ENCODE results near the gene PRKAR1B.
A peak's percentile ranks its signal among the peaks of the same experiment; 100 is the strongest.

The PRKAR1B gene

GRCh38 chr7:739983-740942 is 13.2 kb upstream of the PRKAR1B start:
- no peak for DNase-seq

- no peak for DNase-seq
Measured at GRCh38 chr7:739455-739982, 12.4 kb upstream of the PRKAR1B start.

GRCh38 chr7:738723-739454 is 11.8 kb upstream of the PRKAR1B start:
- DNase-seq: no peak

GRCh38 chr7:738241-738640 is 11.2 kb upstream of the PRKAR1B start:
- DNase-seq: no peak

- no peak for DNase-seq
Measured at GRCh38 chr7:734808-735207, 7.7 kb upstream of the PRKAR1B start.

GRCh38 chr7:734214-734613 is 7.1 kb upstream of the PRKAR1B start:
- no peak for DNase-seq

- DNase-seq: no peak
Measured at GRCh38 chr7:732556-732955, 5.5 kb upstream of the PRKAR1B start.

GRCh38 chr7:732094-732541 is 5.0 kb upstream of the PRKAR1B start:
- DNase-seq: no peak

GRCh38 chr7:731440-732085 is 4.5 kb upstream of the PRKAR1B start:
- no peak for DNase-seq

- DNase-seq: no peak
Measured at GRCh38 chr7:730501-731439, 3.7 kb upstream of the PRKAR1B start.

- DNase-seq: no peak
Measured at GRCh38 chr7:729140-730000, 2.3 kb upstream of the PRKAR1B start.

GRCh38 chr7:728602-729001 is 1.5 kb upstream of the PRKAR1B start:
- no peak for DNase-seq

- DNase-seq: no peak
Measured at GRCh38 chr7:727806-728460, 852 bp upstream of the PRKAR1B start.

- no peak for DNase-seq
Measured at GRCh38 chr7:726854-727103, 302 bp downstream of the PRKAR1B start.

- peak; percentile 93 for DNase-seq
Measured at GRCh38 chr7:726084-726853, 812 bp downstream of the PRKAR1B start, which contains the start of gene DNAAF5. Gene DNAAF5 (plus strand): TSS chr7:726699. CDS start chr7:726721, 22 bp downstream.

- peak; percentile 27 for DNase-seq
Measured at GRCh38 chr7:725223-726005, 1.7 kb downstream of the PRKAR1B start.

- no peak for DNase-seq
Measured at GRCh38 chr7:724298-724697, 2.8 kb downstream of the PRKAR1B start.

GRCh38 chr7:723541-723940 is 3.5 kb downstream of the PRKAR1B start:
- no peak for DNase-seq

All from activated CD4-positive, alpha-beta T cell treated with anti-CD3 and anti-CD28 coated beads, Interleukin-10, Interleukin-2, amounts not matched to agents 100 ng/mL and 50 ng/mL, durations not matched to agents 16 hours and 8 hours (primary cell).